HCT116 (cell line): ENCODE measurements around the gene SVIL. TPM values are rescaled to one million over a fixed set of nuclear protein-coding genes. Genes with fewer than 3 reads are reported as not detected.

ENCODE experiments used
- ATAC-seq: fragments of 200-7000 bp; cut with Tn5 transposase; 2 replicates; pipeline ENCODE4 v1.9.1; 2020; ENCODE audit warnings: mild to moderate bottlenecking, moderate library complexity
- BruUV-seq: library from RNA; stranded (reverse); fragments of 400-500 nt; replicated peaks from 2 replicates; lab custom pipeline; 2021; lab: Mats Ljungman, UMichigan
- CTCF ChIA-PET: fragments of 300-600 bp; sonication (Branson Sonifier 250); formaldehyde crosslinking; loops from one replicate; lab custom pipeline; 2021; ENCODE audit warnings: antibody characterized with exemption; lab: Charles Lee
- POLR2A ChIA-PET: fragments of 300-600, 350-600 bp; sonication (Branson Sonifier 250); formaldehyde crosslinking; loops from one replicate; lab custom pipeline; 2021; ENCODE audit warnings: antibody characterized with exemption; lab: Charles Lee
- RAD21 ChIA-PET, 2 experiments: fragments of 300-600 bp; sonication (Branson Sonifier 250); formaldehyde crosslinking; loops; one replicate each; lab custom pipeline; 2023; ENCODE audit warnings: low total read pairs in 2 of 2; ENCODE audit not compliant: uncharacterized antibody in 2 of 2, unreplicated experiment in 2 of 2, low non-redundant PET in 1 of 2; lab: Charles Lee
- DNase-seq: peaks from one replicate; pipeline ENCODE4 v3.0.0-alpha.2; 2010; ENCODE audit warnings: low read depth, low spot score
- H2AFZ ChIP-seq: fragments of 200-600 bp; shearing (Covaris generic), sonication (generic); 2 replicates; pipeline ENCODE4 v1.6.1; 2017; ENCODE audit warnings: low read depth, mixed run types, mixed read lengths, antibody characterized with exemption, low read length; ENCODE audit not compliant: poor library complexity, severe bottlenecking
- H3K27ac ChIP-seq: 2 replicates; pipeline ENCODE4 v1.5.1; 2012; ENCODE audit warnings: low read depth, low read length
- H3K27me3 ChIP-seq: fragments of 200-600 bp; sonication (generic); 2 replicates; pipeline ENCODE4 v1.6.1; 2016; ENCODE audit warnings: mixed run types, low read length, mixed read lengths; ENCODE audit not compliant: insufficient read depth
- H3K36me3 ChIP-seq, 2 experiments: fragments of 200-500 bp in 1 of 2; fragments of 200-600 bp in 1 of 2; sonication (Bioruptor generic) in 1 of 2; sonication (generic) in 1 of 2; 2 replicates each; pipeline versions ENCODE4 v1.5.1 to v1.6.1; 2014 to 2016; ENCODE audit warnings: low read length in 2 of 2, inconsistent platforms in 1 of 2, mixed read lengths in 1 of 2, mixed run types in 1 of 2; ENCODE audit not compliant: insufficient read depth in 2 of 2, control insufficient read depth in 1 of 2
- H3K4me1 ChIP-seq, 2 experiments: fragments of 200-600 bp in 1 of 2; sonication (generic) in 1 of 2; 2 replicates each; pipeline versions ENCODE4 v1.5.1 to v1.6.1; 2012 to 2017; ENCODE audit warnings: low read length in 2 of 2, inconsistent platforms in 1 of 2, mild to moderate bottlenecking in 1 of 2, mixed read lengths in 1 of 2, mixed run types in 1 of 2, moderate library complexity in 1 of 2; ENCODE audit not compliant: insufficient read depth in 2 of 2, control insufficient read depth in 1 of 2
- H3K4me2 ChIP-seq: fragments of 200-600 bp; sonication (generic); 2 replicates; pipeline ENCODE4 v1.6.1; 2017; ENCODE audit warnings: mixed run types, low read length, mixed read lengths
- H3K4me3 ChIP-seq, 2 experiments: fragments of 200-600 bp in 1 of 2; sonication (generic) in 1 of 2; replicated peaks in 1 of 2; 2 replicates each; pipeline ENCODE4 v1.5.1; 2011 to 2016; ENCODE audit warnings: low read length in 2 of 2, control low read depth in 1 of 2, low read depth in 1 of 2, mild to moderate bottlenecking in 1 of 2, mixed read lengths in 1 of 2, mixed run types in 1 of 2
- H3K79me2 ChIP-seq: fragments of 200-600 bp; sonication (generic); 2 replicates; pipeline ENCODE4 v1.6.1; 2017; ENCODE audit warnings: mild to moderate bottlenecking, mixed run types, low read length, moderate library complexity, mixed read lengths; ENCODE audit not compliant: insufficient read depth
- H3K9ac ChIP-seq: fragments of 200-600 bp; sonication (generic); 2 replicates; pipeline ENCODE4 v1.6.1; 2016; ENCODE audit warnings: low read length, mixed read lengths
- H3K9me2 ChIP-seq: fragments of 200-600 bp; sonication (generic), shearing (Covaris generic); 2 replicates; pipeline ENCODE4 v1.6.1; 2017; ENCODE audit warnings: mixed run types, mild to moderate bottlenecking, moderate library complexity; ENCODE audit not compliant: insufficient read depth
- H3K9me3 ChIP-seq, 2 experiments: fragments of 200-500 bp in 1 of 2; fragments of 200-600 bp in 1 of 2; sonication (Bioruptor generic) in 1 of 2; sonication (generic) in 1 of 2; 2 replicates each; pipeline ENCODE4 v1.6.1; 2014 to 2017; ENCODE audit warnings: low read length in 2 of 2, mixed read lengths in 2 of 2, inconsistent platforms in 1 of 2, low read depth in 1 of 2, mild to moderate bottlenecking in 1 of 2, mixed run types in 1 of 2, moderate library complexity in 1 of 2; ENCODE audit not compliant: control insufficient read depth in 1 of 2, insufficient read depth in 1 of 2
- H4K20me1 ChIP-seq: fragments of 200-600 bp; sonication (generic), shearing (Covaris generic); 2 replicates; pipeline ENCODE4 v1.6.1; 2017; ENCODE audit warnings: mixed run types, mild to moderate bottlenecking, moderate library complexity; ENCODE audit not compliant: insufficient read depth
- CBX3 ChIP-seq: IDR thresholded peaks from 2 replicates; pipeline ENCODE4 v1.6.1; 2012; ENCODE audit warnings: low read depth
- EGR1 ChIP-seq: IDR thresholded peaks from 2 replicates; pipeline ENCODE4 v1.6.1; 2012; ENCODE audit warnings: low read depth
- ELF1 ChIP-seq: IDR thresholded peaks from 2 replicates; pipeline ENCODE4 v1.6.1; 2012; ENCODE audit warnings: low read depth, borderline replicate concordance
- EZH2phosphoT487 ChIP-seq: fragments of 200-600 bp; IDR thresholded peaks from 2 replicates; pipeline ENCODE4 v1.6.1; 2018; ENCODE audit warnings: antibody characterized with exemption, borderline replicate concordance
- FOSL1 ChIP-seq: IDR thresholded peaks from 2 replicates; pipeline ENCODE4 v1.6.1; 2012; ENCODE audit warnings: low read depth
- JUND ChIP-seq: IDR thresholded peaks from 2 replicates; pipeline ENCODE4 v1.6.1; 2012
- POLR2A ChIP-seq: IDR thresholded peaks from 2 replicates; pipeline ENCODE4 v1.7.0; 2011; ENCODE audit warnings: borderline replicate concordance; ENCODE audit not compliant: insufficient read depth, insufficient read length; ENCODE audit errors: extremely low read depth
- RAD21 ChIP-seq: IDR thresholded peaks from 2 replicates; pipeline ENCODE4 v1.6.1; 2012; ENCODE audit warnings: low read depth, mild to moderate bottlenecking
- SRF ChIP-seq: IDR thresholded peaks from 2 replicates; pipeline ENCODE4 v1.6.1; 2012; ENCODE audit warnings: low read depth
- TCF7L2 ChIP-seq: IDR thresholded peaks from 2 replicates; pipeline ENCODE4 v1.7.0; 2011; ENCODE audit warnings: borderline replicate concordance, inconsistent platforms; ENCODE audit not compliant: insufficient read depth, insufficient read length; ENCODE audit errors: extremely low read depth
- YY1 ChIP-seq: IDR thresholded peaks from 2 replicates; pipeline ENCODE4 v1.6.1; 2011; ENCODE audit warnings: low read length, low read depth, moderate library complexity, mild to moderate bottlenecking; ENCODE audit not compliant: insufficient replicate concordance; ENCODE audit errors: extremely low read depth
- ZFX ChIP-seq: fragments of 450-650 bp; IDR thresholded peaks from 2 replicates; pipeline ENCODE4 v1.6.1; 2017
- ZNF274 ChIP-seq: fragments of 200-500 bp; sonication (Bioruptor generic); IDR thresholded peaks from 2 replicates; pipeline ENCODE4 v1.6.1; 2014; ENCODE audit warnings: mild to moderate bottlenecking, low read depth, low read length, inconsistent platforms
- intact Hi-C: fragments of 100-400 bp; cut with micrococcal nuclease; formaldehyde crosslinking; loops from 2 replicates; pipeline ENCODE4 v1.10.0; 2022
- total RNA-seq: library from RNA; stranded (reverse); gene quantifications from one replicate; pipeline ENCODE4 v1.2.1, GENCODE V29; 2021; ENCODE audit not compliant: unreplicated experiment
- TF ChIP-seq, protein P1 (sequence below): IDR thresholded peaks from 2 replicates; pipeline ENCODE4 v1.6.1; 2011; ENCODE audit warnings: mild to moderate bottlenecking, low read length, moderate library complexity; ENCODE audit not compliant: insufficient replicate concordance; ENCODE audit errors: extremely low read depth
- TF ChIP-seq, protein P2 (sequence below): IDR thresholded peaks from 2 replicates; pipeline ENCODE4 v1.6.1; 2012
- TF ChIP-seq, protein P3 (sequence below), 3 experiments: fragments of 200-600 bp in 1 of 3; sonication (generic) in 1 of 3; IDR thresholded peaks in 2 of 3; conservative IDR thresholded peaks in 1 of 3; 2 replicates each; pipeline ENCODE4 v1.5.1; 2012 to 2017; ENCODE audit warnings: low read depth in 2 of 3, low read length in 2 of 3, antibody characterized with exemption in 1 of 3, borderline replicate concordance in 1 of 3, control low read depth in 1 of 3, mild to moderate bottlenecking in 1 of 3, mixed read lengths in 1 of 3, mixed run types in 1 of 3, moderate library complexity in 1 of 3; ENCODE audit not compliant: insufficient read depth in 1 of 3

The SVIL gene
- total RNA-seq, 1 experiment from 2014 or later: 27.0 TPM

DNA sequence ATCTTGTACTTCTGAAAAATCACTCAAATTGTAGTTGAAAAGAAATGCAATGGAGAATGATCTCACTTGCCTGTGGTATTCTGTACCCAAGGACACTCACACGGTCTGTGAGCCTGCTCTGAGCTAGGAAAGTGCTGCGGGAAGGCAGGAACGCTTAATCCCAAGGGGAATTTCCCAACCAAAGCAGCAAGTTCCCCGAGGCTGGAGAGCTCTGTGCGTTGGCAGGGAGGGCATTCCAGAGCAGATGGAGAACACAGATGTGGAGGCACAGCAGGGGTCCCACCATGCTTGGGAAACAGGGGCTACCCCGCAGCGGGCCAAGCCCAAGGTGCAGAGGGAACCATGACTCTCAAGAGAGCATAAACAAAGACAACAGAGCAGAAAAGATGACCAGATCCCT is 13.6 kb downstream of the SVIL start:
- no peaks in the 10 kb centered on the region for H3K9me2 ChIP-seq
- intact Hi-C loops: no loop called here
- H3K9ac ChIP-seq: no peak overlapping the region
- no peak overlapping the region for H3K27ac ChIP-seq
- no TSS peak for BruUV-seq
- H3K4me1 ChIP-seq: peaks cover 7 to 9% of the 10 kb centered on the region in 2 experiments; a peak in 3 of 4 replicates
- no peak overlapping the region for H2AFZ ChIP-seq
- H3K9me3 ChIP-seq: no peaks in the 10 kb centered on the region
- no peak for ATAC-seq
- no peak overlapping the region for H3K4me2 ChIP-seq
- H3K4me3 ChIP-seq: no peak overlapping the region
- no peaks in the 10 kb centered on the region for H3K27me3 ChIP-seq
- RAD21 ChIA-PET: no interaction called here
- peaks cover 19% of the 10 kb centered on the region for H3K79me2 ChIP-seq
- H3K36me3 ChIP-seq: no peaks in the 10 kb centered on the region
- TF ChIP-seq RAD21 (no peak), TCF7L2 (no peak)
- CTCF ChIA-PET: no interaction called here
- H4K20me1 ChIP-seq: no peaks in the 10 kb centered on the region
- POLR2A ChIA-PET: interaction anchor here (0.9 kb wide), 1 partner anchor 9 kb away, joined by 3 read pairs; no protein-coding TSS in a partner anchor
- DNase-seq: no peak

DNA sequence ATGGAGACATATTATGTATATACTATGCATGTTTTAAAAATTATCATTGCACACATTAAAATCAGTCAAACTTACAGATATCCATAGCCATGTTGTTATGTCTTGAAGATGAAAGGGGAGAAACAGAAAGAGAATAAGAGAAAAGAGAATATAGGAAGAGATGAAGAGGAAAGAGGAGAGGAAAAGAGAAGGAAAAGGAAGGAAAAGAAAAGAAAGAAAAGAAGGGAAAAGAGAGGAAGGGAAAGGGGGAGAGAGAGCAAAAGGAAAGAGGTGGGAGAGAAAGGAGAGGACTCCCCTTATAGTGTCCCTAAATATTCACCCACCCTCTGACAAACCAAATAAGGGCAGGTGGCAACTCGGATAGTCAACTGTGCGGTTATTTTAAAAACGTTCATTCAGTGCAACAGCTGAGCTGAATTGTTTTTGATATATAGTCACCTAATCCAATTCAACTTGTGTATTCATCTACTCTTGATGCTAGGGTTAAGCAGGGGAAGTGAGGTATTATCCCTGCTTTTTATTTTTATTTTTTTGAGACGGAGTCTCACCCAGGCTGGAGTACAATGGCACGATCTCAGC is 14.6 kb downstream of the SVIL start:
- no peaks in the 10 kb centered on the region for H3K36me3 ChIP-seq
- no peak for DNase-seq
- TF ChIP-seq SRF: no peak
- TF ChIP-seq TCF7L2: no peak
- TF ChIP-seq, protein P1, sequence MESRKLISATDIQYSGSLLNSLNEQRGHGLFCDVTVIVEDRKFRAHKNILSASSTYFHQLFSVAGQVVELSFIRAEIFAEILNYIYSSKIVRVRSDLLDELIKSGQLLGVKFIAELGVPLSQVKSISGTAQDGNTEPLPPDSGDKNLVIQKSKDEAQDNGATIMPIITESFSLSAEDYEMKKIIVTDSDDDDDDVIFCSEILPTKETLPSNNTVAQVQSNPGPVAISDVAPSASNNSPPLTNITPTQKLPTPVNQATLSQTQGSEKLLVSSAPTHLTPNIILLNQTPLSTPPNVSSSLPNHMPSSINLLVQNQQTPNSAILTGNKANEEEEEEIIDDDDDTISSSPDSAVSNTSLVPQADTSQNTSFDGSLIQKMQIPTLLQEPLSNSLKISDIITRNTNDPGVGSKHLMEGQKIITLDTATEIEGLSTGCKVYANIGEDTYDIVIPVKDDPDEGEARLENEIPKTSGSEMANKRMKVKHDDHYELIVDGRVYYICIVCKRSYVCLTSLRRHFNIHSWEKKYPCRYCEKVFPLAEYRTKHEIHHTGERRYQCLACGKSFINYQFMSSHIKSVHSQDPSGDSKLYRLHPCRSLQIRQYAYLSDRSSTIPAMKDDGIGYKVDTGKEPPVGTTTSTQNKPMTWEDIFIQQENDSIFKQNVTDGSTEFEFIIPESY: no peak
- TF ChIP-seq, protein P2, sequence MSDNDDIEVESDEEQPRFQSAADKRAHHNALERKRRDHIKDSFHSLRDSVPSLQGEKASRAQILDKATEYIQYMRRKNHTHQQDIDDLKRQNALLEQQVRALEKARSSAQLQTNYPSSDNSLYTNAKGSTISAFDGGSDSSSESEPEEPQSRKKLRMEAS: no peak
- no peak for TF ChIP-seq RAD21
- no peak for TF ChIP-seq ELF1
- no peak for TF ChIP-seq CBX3
- TF ChIP-seq ZNF274: no peak
- TF ChIP-seq JUND: no peak
- no peak for TF ChIP-seq YY1
- no peak for TF ChIP-seq EZH2phosphoT487
- TF ChIP-seq EGR1: no peak
- TF ChIP-seq, protein P3, sequence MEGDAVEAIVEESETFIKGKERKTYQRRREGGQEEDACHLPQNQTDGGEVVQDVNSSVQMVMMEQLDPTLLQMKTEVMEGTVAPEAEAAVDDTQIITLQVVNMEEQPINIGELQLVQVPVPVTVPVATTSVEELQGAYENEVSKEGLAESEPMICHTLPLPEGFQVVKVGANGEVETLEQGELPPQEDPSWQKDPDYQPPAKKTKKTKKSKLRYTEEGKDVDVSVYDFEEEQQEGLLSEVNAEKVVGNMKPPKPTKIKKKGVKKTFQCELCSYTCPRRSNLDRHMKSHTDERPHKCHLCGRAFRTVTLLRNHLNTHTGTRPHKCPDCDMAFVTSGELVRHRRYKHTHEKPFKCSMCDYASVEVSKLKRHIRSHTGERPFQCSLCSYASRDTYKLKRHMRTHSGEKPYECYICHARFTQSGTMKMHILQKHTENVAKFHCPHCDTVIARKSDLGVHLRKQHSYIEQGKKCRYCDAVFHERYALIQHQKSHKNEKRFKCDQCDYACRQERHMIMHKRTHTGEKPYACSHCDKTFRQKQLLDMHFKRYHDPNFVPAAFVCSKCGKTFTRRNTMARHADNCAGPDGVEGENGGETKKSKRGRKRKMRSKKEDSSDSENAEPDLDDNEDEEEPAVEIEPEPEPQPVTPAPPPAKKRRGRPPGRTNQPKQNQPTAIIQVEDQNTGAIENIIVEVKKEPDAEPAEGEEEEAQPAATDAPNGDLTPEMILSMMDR (IDR thresholded peaks at IDR 0.05 in 2 of 3, conservative IDR thresholded peaks at IDR 0.05 in 1 of 3; ENCODE audit: borderline replicate concordance in 1 of 3, insufficient read depth in 1 of 3, low read depth in 2 of 3, low read length in 2 of 3): no peak
- TF ChIP-seq FOSL1: no peak
- TF ChIP-seq ZFX: no peak
- no peak for TF ChIP-seq POLR2A

More for the DNA sequence above, 14.6 kb downstream of the SVIL start:
- Histone ChIP-seq H3K27me3 (no peaks in the 10 kb centered on the region), H3K9me3 (no peaks in the 10 kb centered on the region), H2AFZ (no peak overlapping the region), H3K9me2 (no peaks in the 10 kb centered on the region), H3K27ac (no peak overlapping the region), H3K4me3 (no peak overlapping the region), H3K9ac (no peak overlapping the region), H3K4me1 (peaks cover 7 to 9% of the 10 kb centered on the region in 2 experiments; a peak in 3 of 4 replicates), H3K4me2 (no peak overlapping the region), H3K79me2 (peaks cover 19% of the 10 kb centered on the region), H4K20me1 (no peaks in the 10 kb centered on the region)
- no TSS peak for BruUV-seq
- CTCF ChIA-PET: no interaction called here
- intact Hi-C loops: no loop called here
- ATAC-seq: no peak
- POLR2A ChIA-PET: interaction anchor here (0.9 kb wide), 1 partner anchor 8 kb away, joined by 3 read pairs; no protein-coding TSS in a partner anchor
- RAD21 ChIA-PET: no interaction called here
